SJSA1 (cell line): ENCODE results near the gene LRRC39. TPM values are rescaled to one million over a fixed set of nuclear protein-coding genes. Genes with fewer than 3 reads are reported as not detected.

Experiments
- DNase-seq, 2 experiments: peaks; one replicate each; pipeline ENCODE4 v3.0.0-alpha.2; 2015 to 2020; ENCODE audit warnings: low spot score in 2 of 2, low read depth in 1 of 2
- H3K27ac ChIP-seq: fragments of 250-450 bp; sonication (Bioruptor Pico); 2 replicates; pipeline ENCODE4 v1.5.1; 2020; ENCODE audit warnings: mild to moderate bottlenecking, moderate library complexity
- H3K27me3 ChIP-seq: fragments of 250-450 bp; sonication (Bioruptor Pico); replicated peaks from 2 replicates; pipeline ENCODE4 v1.5.1; 2020; ENCODE audit warnings: mild to moderate bottlenecking, moderate library complexity
- H3K36me3 ChIP-seq: fragments of 250-450 bp; sonication (Bioruptor Pico); 2 replicates; pipeline ENCODE4 v1.5.1; 2020; ENCODE audit warnings: mild to moderate bottlenecking
- H3K4me1 ChIP-seq: fragments of 250-450 bp; sonication (Bioruptor Pico); replicated peaks from 2 replicates; pipeline ENCODE4 v1.6.1; 2021; ENCODE audit warnings: mild to moderate bottlenecking
- H3K4me3 ChIP-seq: fragments of 250-450 bp; sonication (Bioruptor Pico); 2 replicates; pipeline ENCODE4 v1.5.1; 2020; ENCODE audit warnings: mild to moderate bottlenecking
- H3K9me3 ChIP-seq: fragments of 250-450 bp; sonication (Bioruptor Pico); replicated peaks from 2 replicates; pipeline ENCODE4 v1.5.1; 2020; ENCODE audit warnings: mild to moderate bottlenecking
- total RNA-seq: library from RNA; depleted of rRNA; stranded (reverse); fragments of >200 nt; shearing (Covaris generic); gene quantifications from 2 replicates; pipeline ENCODE4 v1.2.3, GENCODE V29; 2014

The LRRC39 gene
- total RNA-seq, 1 experiment from 2014 or later, result not detected

DNA sequence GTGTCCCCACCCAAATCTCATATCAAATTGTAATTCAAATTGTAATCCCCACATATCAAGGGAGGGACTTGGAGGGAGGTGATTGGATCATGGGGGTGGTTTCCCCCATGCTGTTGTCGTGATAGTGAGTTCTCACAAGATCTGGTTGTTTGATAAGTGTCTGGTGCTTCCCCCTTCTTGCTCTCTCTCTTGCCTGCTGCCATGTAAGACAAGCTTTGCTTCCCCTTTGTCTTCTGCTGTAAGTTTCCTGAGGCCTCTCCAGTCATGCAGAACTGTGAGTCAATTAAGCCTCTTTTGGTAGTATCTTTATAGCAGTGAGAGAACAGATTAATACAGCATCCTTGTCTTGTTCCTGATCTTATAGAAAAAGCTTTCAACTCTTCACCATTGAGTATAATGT lies 6.5 kb upstream of the LRRC39 start:
- H3K27ac ChIP-seq, result no peak overlapping the region
- no peak overlapping the region for H3K4me3 ChIP-seq
- DNase-seq, result no peak

GRCh38 chr1:100183370-100183769 lies 5.3 kb upstream of the LRRC39 start:
- no peak overlapping the region for H3K4me3 ChIP-seq
- H3K4me1 ChIP-seq, result no peaks in the 10 kb centered on the region
- H3K9me3 ChIP-seq, result no peaks in the 10 kb centered on the region
- H3K27me3 ChIP-seq, result no peaks in the 10 kb centered on the region; the same call in 1 of the 2 replicates
- H3K27ac ChIP-seq, result no peak overlapping the region
- DNase-seq, result no peak
- H3K36me3 ChIP-seq, result no peaks in the 10 kb centered on the region

More for the DNA sequence above, 6.5 kb upstream of the LRRC39 start:
- Histone ChIP-seq H3K4me1 (no peaks in the 10 kb centered on the region), H3K9me3 (no peaks in the 10 kb centered on the region), H3K27me3 (no peaks in the 10 kb centered on the region; the same call in 1 of the 2 replicates), H3K36me3 (no peaks in the 10 kb centered on the region)

DNA sequence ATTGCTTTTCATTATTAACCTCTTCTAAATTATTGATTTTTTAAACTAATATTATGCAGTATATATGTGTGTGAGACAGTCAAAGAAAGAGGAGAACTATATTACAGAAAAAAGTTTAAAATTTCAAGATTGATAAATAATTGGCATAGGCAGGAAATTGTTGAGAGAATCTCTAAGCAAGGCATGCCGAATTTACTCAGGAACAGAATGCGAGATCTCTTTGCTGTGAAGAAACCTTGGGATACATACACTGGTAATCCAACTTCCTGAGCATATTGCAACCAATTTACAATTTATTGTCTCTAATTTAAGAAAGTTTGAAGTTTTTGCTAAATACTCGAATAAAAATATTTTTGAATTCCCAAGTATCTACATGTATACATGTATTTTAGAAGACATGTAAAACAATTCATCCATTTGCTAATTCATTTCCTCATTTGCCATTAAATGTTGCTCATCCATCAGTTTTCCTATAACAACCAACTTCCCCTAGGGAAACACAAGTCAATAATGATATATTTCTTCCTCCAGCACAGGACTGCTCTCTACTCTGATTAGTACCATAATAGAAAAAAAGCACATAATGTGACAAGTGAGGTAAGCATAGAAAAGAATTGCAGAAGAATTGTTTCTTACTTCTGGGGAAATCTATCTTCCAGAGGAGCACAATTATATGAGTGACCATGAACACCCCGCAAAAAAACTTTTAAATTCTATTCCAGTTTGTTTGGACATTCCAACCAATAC lies 588 bp downstream of the LRRC39 start:
- Histone ChIP-seq H3K36me3 (no peaks in the 10 kb centered on the region), H3K27me3 (no peaks in the 10 kb centered on the region), H3K27ac (no peak overlapping the region), H3K9me3 (no peaks in the 10 kb centered on the region), H3K4me3 (no peak overlapping the region), H3K4me1 (no peaks in the 10 kb centered on the region)
- no peak for DNase-seq

GRCh38 chr1:100168051-100168450 lies 10.0 kb downstream of the LRRC39 start:
- no peak overlapping the region for H3K4me3 ChIP-seq
- no peaks in the 10 kb centered on the region for H3K9me3 ChIP-seq
- no peaks in the 10 kb centered on the region for H3K27me3 ChIP-seq
- H3K4me1 ChIP-seq, result no peaks in the 10 kb centered on the region
- no peak overlapping the region for H3K27ac ChIP-seq
- no peaks in the 10 kb centered on the region for H3K36me3 ChIP-seq
- no peak for DNase-seq

DNA sequence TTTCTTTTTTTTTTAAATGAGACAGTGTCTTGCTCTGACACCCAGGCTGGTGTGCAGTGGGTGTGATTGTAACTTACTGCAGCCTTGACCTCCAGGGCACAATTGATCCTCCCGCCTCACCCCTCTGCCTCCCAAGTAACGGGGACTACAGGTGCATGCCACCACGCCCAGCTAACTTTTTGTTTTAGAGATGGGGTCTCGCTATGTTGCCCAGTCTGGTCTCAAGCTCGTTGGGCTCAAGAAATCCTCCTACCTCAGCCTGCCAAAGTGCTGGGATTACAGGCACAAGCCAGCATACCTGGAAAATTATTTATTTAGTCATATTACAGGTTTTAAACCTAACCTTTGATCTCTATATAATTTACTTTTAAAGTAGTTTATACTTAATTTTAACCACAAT lies 13.4 kb downstream of the LRRC39 start:
- Histone ChIP-seq H3K9me3 (no peaks in the 10 kb centered on the region), H3K4me3 (no peak overlapping the region), H3K4me1 (no peaks in the 10 kb centered on the region), H3K27ac (no peak overlapping the region), H3K36me3 (no peaks in the 10 kb centered on the region), H3K27me3 (no peaks in the 10 kb centered on the region)
- DNase-seq, result no peak

GRCh38 chr1:100164216-100164615 lies 13.8 kb downstream of the LRRC39 start:
- Histone ChIP-seq H3K4me1 (no peaks in the 10 kb centered on the region), H3K9me3 (no peaks in the 10 kb centered on the region), H3K4me3 (no peak overlapping the region), H3K27me3 (no peaks in the 10 kb centered on the region), H3K36me3 (no peaks in the 10 kb centered on the region), H3K27ac (no peak overlapping the region)
- DNase-seq, result no peak

- Histone ChIP-seq H3K27me3 (no peaks in the 10 kb centered on the region), H3K36me3 (no peaks in the 10 kb centered on the region), H3K9me3 (no peaks in the 10 kb centered on the region), H3K4me1 (no peaks in the 10 kb centered on the region), H3K27ac (no peak overlapping the region), H3K4me3 (no peak overlapping the region)
- DNase-seq, result no peak
These were observed 15.2 kb downstream of the LRRC39 start for GRCh38 chr1:100162881-100163280.

- no peaks in the 10 kb centered on the region for H3K9me3 ChIP-seq
- DNase-seq, result no peak
- no peak overlapping the region for H3K4me3 ChIP-seq
- H3K27ac ChIP-seq, result no peak overlapping the region
- H3K36me3 ChIP-seq, result peaks cover 16% of the 10 kb centered on the region
- no peaks in the 10 kb centered on the region for H3K4me1 ChIP-seq
- no peaks in the 10 kb centered on the region for H3K27me3 ChIP-seq
These were observed 25.8 kb downstream of the LRRC39 start for GRCh38 chr1:100152271-100152670.

- Histone ChIP-seq H3K36me3 (peaks cover 19% of the 10 kb centered on the region), H3K4me3 (no peak overlapping the region)
- no peak for DNase-seq
These were observed 26.4 kb downstream of the LRRC39 start for GRCh38 chr1:100151679-100152078.

DNA sequence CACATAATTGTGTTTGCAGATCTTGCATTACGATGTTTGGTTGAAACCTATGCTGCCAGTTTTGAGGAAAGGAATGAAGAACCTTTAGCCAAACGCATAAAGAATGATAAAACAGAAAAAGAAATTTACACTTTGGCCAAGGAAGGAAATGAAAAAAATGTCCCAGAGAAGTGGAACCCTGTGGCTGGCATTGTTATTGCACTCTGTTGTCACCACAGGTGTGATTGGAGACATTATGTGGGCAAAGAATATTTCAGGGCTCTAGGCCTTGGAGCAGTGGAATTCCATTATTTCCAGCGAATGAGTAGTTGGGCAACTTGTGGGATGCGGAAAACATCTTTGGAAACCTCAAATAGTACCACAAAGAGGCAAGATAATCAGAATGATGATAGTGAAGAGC lies 30.2 kb downstream of the LRRC39 start:
- Histone ChIP-seq H3K27ac (no peak overlapping the region), H3K9me3 (no peaks in the 10 kb centered on the region), H3K27me3 (no peaks in the 10 kb centered on the region), H3K4me3 (no peak overlapping the region), H3K36me3 (peaks cover 50% of the 10 kb centered on the region), H3K4me1 (no peaks in the 10 kb centered on the region)
- DNase-seq, result no peak

More at GRCh38 chr1:100151679-100152078, 26.4 kb downstream of the LRRC39 start:
- Histone ChIP-seq H3K4me1 (no peaks in the 10 kb centered on the region), H3K27me3 (no peaks in the 10 kb centered on the region), H3K9me3 (no peaks in the 10 kb centered on the region), H3K27ac (no peak overlapping the region)

- Histone ChIP-seq H3K9me3 (no peaks in the 10 kb centered on the region), H3K4me3 (no peak overlapping the region), H3K4me1 (no peaks in the 10 kb centered on the region), H3K27ac (no peak overlapping the region), H3K27me3 (no peaks in the 10 kb centered on the region), H3K36me3 (peaks cover 58% of the 10 kb centered on the region)
- no peak for DNase-seq
These were observed 31.1 kb downstream of the LRRC39 start for GRCh38 chr1:100146958-100147357.

DNA sequence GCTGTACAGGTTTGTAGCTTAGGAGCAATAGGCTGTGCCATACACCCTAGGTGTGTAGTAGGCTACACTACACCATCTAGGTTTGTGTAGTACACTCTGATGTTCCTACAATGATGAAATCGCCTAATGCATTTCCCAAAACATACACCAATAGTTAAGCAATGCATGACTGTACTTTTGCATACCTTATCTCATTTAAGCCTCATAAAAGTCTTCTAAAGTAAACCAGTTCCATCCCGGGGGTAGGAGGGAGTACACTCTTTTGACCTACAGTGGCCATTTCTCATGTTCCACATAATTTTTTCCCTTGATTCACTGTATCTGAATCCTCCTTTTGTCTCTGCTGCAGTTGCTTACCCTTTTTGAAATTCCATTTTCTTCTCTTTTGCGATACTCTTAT lies 32.9 kb downstream of the LRRC39 start:
- Histone ChIP-seq H3K9me3 (no peaks in the 10 kb centered on the region), H3K4me1 (no peaks in the 10 kb centered on the region), H3K27ac (no peak overlapping the region), H3K27me3 (no peaks in the 10 kb centered on the region), H3K36me3 (peaks cover 73% of the 10 kb centered on the region), H3K4me3 (no peak overlapping the region)
- DNase-seq, result no peak

- no peak overlapping the region for H3K27ac ChIP-seq
- H3K9me3 ChIP-seq, result no peaks in the 10 kb centered on the region
- no peaks in the 10 kb centered on the region for H3K27me3 ChIP-seq
- no peak overlapping the region for H3K4me3 ChIP-seq
- DNase-seq, result no peak
- H3K36me3 ChIP-seq, result peaks cover 87% of the 10 kb centered on the region
- H3K4me1 ChIP-seq, result no peaks in the 10 kb centered on the region
These were observed 35.7 kb downstream of the LRRC39 start for GRCh38 chr1:100142343-100142742.

GRCh38 chr1:100141192-100141591 lies 36.9 kb downstream of the LRRC39 start:
- Histone ChIP-seq H3K27ac (no peak overlapping the region), H3K36me3 (peaks cover 86% of the 10 kb centered on the region), H3K4me3 (no peak overlapping the region), H3K27me3 (no peaks in the 10 kb centered on the region), H3K9me3 (no peaks in the 10 kb centered on the region), H3K4me1 (no peaks in the 10 kb centered on the region)
- no peak for DNase-seq

DNA sequence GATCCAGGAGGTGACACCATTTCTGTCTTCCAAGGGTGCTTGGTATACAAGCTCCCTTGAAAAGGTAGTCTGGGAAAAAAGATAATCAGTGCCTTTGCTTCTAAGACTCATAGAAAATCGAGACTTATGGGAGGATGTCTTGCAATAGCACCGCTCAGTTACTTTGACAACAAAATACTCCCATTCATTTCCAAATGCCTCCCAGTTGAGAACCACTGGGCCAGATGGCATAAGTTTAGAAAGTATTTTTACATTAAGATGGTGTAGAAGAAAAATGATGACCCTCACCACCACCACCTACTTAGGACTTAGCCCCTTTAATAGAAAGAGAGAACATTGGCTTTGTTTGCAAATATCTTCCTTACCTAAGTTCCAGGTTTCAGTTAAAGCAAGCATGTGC lies 40.5 kb downstream of the LRRC39 start:
- Histone ChIP-seq H3K4me1 (0 out of 2 replicates have a peak, but pooled peaks cover 6% of the 10 kb centered on the region), H3K4me3 (no peak overlapping the region), H3K9me3 (no peaks in the 10 kb centered on the region), H3K27ac (no peak overlapping the region), H3K27me3 (no peaks in the 10 kb centered on the region), H3K36me3 (peaks cover 53% of the 10 kb centered on the region)
- DNase-seq, result no peak
